SK-N-SH treated with all-trans-retinoic acid at 6 μM for 48 hours (cell line): ENCODE measurements around the gene S100A6.

ENCODE experiments used
- CREB5 ChIP-seq: fragments of 250-450 bp; sonication (Bioruptor Pico); IDR thresholded peaks from 2 replicates; pipeline ENCODE4 v1.5.1; 2020; ENCODE audit warnings: low read depth, mild to moderate bottlenecking, moderate library complexity
- CSDC2 ChIP-seq: fragments of 250-450 bp; sonication (Bioruptor Pico); IDR thresholded peaks from 2 replicates; pipeline ENCODE4 v1.5.0; 2020; ENCODE audit warnings: mild to moderate bottlenecking, moderate library complexity
- GLIS3 ChIP-seq: fragments of 250-450 bp; sonication (Bioruptor Pico); IDR thresholded peaks from 2 replicates; pipeline ENCODE4 v1.5.0; 2020; ENCODE audit warnings: mild to moderate bottlenecking, moderate library complexity
- PATZ1 ChIP-seq: fragments of 250-450 bp; sonication (Bioruptor Pico); IDR thresholded peaks from 2 replicates; pipeline ENCODE4 v1.8.0; 2020; ENCODE audit warnings: mild to moderate bottlenecking, moderate library complexity, borderline replicate concordance
- TCF4 ChIP-seq: fragments of 250-450 bp; sonication (Bioruptor Pico); IDR thresholded peaks from 2 replicates; pipeline ENCODE4 v1.8.0; 2021; ENCODE audit warnings: mild to moderate bottlenecking, moderate library complexity, borderline replicate concordance
- ZC3H10 ChIP-seq: fragments of 250-450 bp; sonication (Bioruptor Pico); IDR thresholded peaks from 2 replicates; pipeline ENCODE4 v1.5.1; 2021; ENCODE audit warnings: mild to moderate bottlenecking, moderate library complexity
- ZFP3 ChIP-seq: fragments of 250-450 bp; sonication (Bioruptor Pico); IDR thresholded peaks from 2 replicates; pipeline ENCODE4 v1.5.0; 2020; ENCODE audit warnings: mild to moderate bottlenecking, moderate library complexity
- ZNF565 ChIP-seq: fragments of 450-650 bp; formaldehyde crosslinking; conservative IDR thresholded peaks from 2 replicates; pipeline ENCODE4 v1.5.0; 2020; ENCODE audit warnings: low read depth, mild to moderate bottlenecking, moderate library complexity
- ZNF8 ChIP-seq: fragments of 450-650 bp; formaldehyde crosslinking; IDR thresholded peaks from 2 replicates; pipeline ENCODE4 v1.5.0; 2020; ENCODE audit warnings: mild to moderate bottlenecking, moderate library complexity

GRCh38 chr1:153553830-153554541, 18.2 kb upstream of the S100A6 start:
- TF ChIP-seq CREB5 (CRISPR knock-in tag) (no peak), ZNF565 (CRISPR knock-in tag) (no peak), ZC3H10 (CRISPR knock-in tag) (no peak), CSDC2 (CRISPR knock-in tag) (no peak), PATZ1 (CRISPR knock-in tag) (no peak), TCF4 (no peak), ZFP3 (CRISPR knock-in tag) (no peak), ZNF8 (CRISPR knock-in tag) (no peak), GLIS3 (CRISPR knock-in tag) (no peak)
